ENCODE data around the gene RUSF1. TPM values are rescaled to one million over a fixed set of nuclear protein-coding genes. Genes with fewer than 3 reads are reported as not detected.

RUSF1 gene
- total and polyA plus RNA-seq, 2 donors (not counting 1 experiment from before 2014, with no cell fraction given) = 23.1 to 41.8 TPM

- peaks cover 16% of the 10 kb centered on the region for H3K36me3 ChIP-seq (ENCODE audit: control insufficient read depth, insufficient read depth, low read length)
- H3K4me2 ChIP-seq (ENCODE audit: extremely low read depth, insufficient read depth, low read length) = no peak overlapping the region
- H3K27ac ChIP-seq (ENCODE audit: insufficient read depth, low read length) = no peak overlapping the region
- TF ChIP-seq EZH2 (IDR thresholded peaks at IDR 0.05; ENCODE audit: low read length, missing control alignments) (no peak), CTCF (conservative IDR thresholded peaks at IDR 0.05 in 1 of 2, IDR thresholded peaks at IDR 0.05 in 1 of 2; ENCODE audit: low read depth in 1 of 2, low read length in 2 of 2) (no peak)
- DNase-seq (ENCODE audit: low read depth in 2 of 2) = no peak
- no peak overlapping the region for H2AFZ ChIP-seq (ENCODE audit: low read length)
- H4K20me1 ChIP-seq (ENCODE audit: control insufficient read depth, extremely low read depth, insufficient read depth, low read length) = no peaks in the 10 kb centered on the region
- H3K4me1 ChIP-seq (ENCODE audit: control insufficient read depth, extremely low read depth, insufficient read depth, low read length) = peaks cover 8% of the 10 kb centered on the region
- no peaks in the 10 kb centered on the region for H3K27me3 ChIP-seq (ENCODE audit: control insufficient read depth, insufficient read depth, low read length)
- peaks cover 21% of the 10 kb centered on the region for H3K79me2 ChIP-seq (ENCODE audit: control insufficient read depth, insufficient read depth, low read length)
- H3K9me3 ChIP-seq (ENCODE audit: control insufficient read depth, insufficient read depth, low read depth, low read length) = no peaks in the 10 kb centered on the region
- H3K9ac ChIP-seq (ENCODE audit: insufficient read depth, low read length) = no peak overlapping the region
- no peak overlapping the region for H3K4me3 ChIP-seq (replicated peaks in 1 of 4; ENCODE audit: control extremely low read depth in 1 of 4, insufficient read depth in 1 of 4, low read depth in 3 of 4, low read length in 4 of 4)
Measured at GRCh38 chr16:31461201-31461920, 46.8 kb downstream of the RUSF1 start.

GRCh38 chr16:31460582-31461002, 47.6 kb downstream of the RUSF1 start:
- peak; percentile 50 to 73 for DNase-seq (ENCODE audit: low read depth in 2 of 2)
- Histone ChIP-seq H2AFZ (ENCODE audit: low read length) (no peak overlapping the region), H4K20me1 (ENCODE audit: control insufficient read depth, extremely low read depth, insufficient read depth, low read length) (no peaks in the 10 kb centered on the region), H3K27ac (ENCODE audit: insufficient read depth, low read length) (peak overlapping the region; percentile 100), H3K27me3 (ENCODE audit: control insufficient read depth, insufficient read depth, low read length) (no peaks in the 10 kb centered on the region), H3K36me3 (ENCODE audit: control insufficient read depth, insufficient read depth, low read length) (peaks cover 14% of the 10 kb centered on the region), H3K4me1 (ENCODE audit: control insufficient read depth, extremely low read depth, insufficient read depth, low read length) (peaks cover 8% of the 10 kb centered on the region), H3K79me2 (ENCODE audit: control insufficient read depth, insufficient read depth, low read length) (peaks cover 27% of the 10 kb centered on the region), H3K4me3 (replicated peaks in 1 of 4; ENCODE audit: control extremely low read depth in 1 of 4, insufficient read depth in 1 of 4, low read depth in 3 of 4, low read length in 4 of 4) (peak overlapping the region; percentile 42 to 80 (median 62)), H3K9me3 (ENCODE audit: control insufficient read depth, insufficient read depth, low read depth, low read length) (no peaks in the 10 kb centered on the region), H3K4me2 (ENCODE audit: extremely low read depth, insufficient read depth, low read length) (peak overlapping the region; percentile 74), H3K9ac (ENCODE audit: insufficient read depth, low read length) (no peak overlapping the region)
- TF ChIP-seq EZH2 (IDR thresholded peaks at IDR 0.05; ENCODE audit: low read length, missing control alignments) (no peak), CTCF (conservative IDR thresholded peaks at IDR 0.05 in 1 of 2, IDR thresholded peaks at IDR 0.05 in 1 of 2; ENCODE audit: low read depth in 1 of 2, low read length in 2 of 2) (peak; percentile 53 to 80)

- Histone ChIP-seq H3K36me3 (ENCODE audit: control insufficient read depth, insufficient read depth, low read length) (peaks cover 14% of the 10 kb centered on the region), H3K4me1 (ENCODE audit: control insufficient read depth, extremely low read depth, insufficient read depth, low read length) (peaks cover 10% of the 10 kb centered on the region), H2AFZ (ENCODE audit: low read length) (peak overlapping the region; percentile 87), H3K9ac (ENCODE audit: insufficient read depth, low read length) (peak overlapping the region; percentile 100), H3K27me3 (ENCODE audit: control insufficient read depth, insufficient read depth, low read length) (no peaks in the 10 kb centered on the region), H3K79me2 (ENCODE audit: control insufficient read depth, insufficient read depth, low read length) (peaks cover 33% of the 10 kb centered on the region), H3K4me2 (ENCODE audit: extremely low read depth, insufficient read depth, low read length) (peak overlapping the region; percentile 96), H3K27ac (ENCODE audit: insufficient read depth, low read length) (peak overlapping the region; percentile 100), H4K20me1 (ENCODE audit: control insufficient read depth, extremely low read depth, insufficient read depth, low read length) (no peaks in the 10 kb centered on the region), H3K9me3 (ENCODE audit: control insufficient read depth, insufficient read depth, low read depth, low read length) (no peaks in the 10 kb centered on the region), H3K4me3 (replicated peaks in 1 of 4; ENCODE audit: control extremely low read depth in 1 of 4, insufficient read depth in 1 of 4, low read depth in 3 of 4, low read length in 4 of 4) (peak overlapping the region; percentile 86 to 92 (median 88))
- TF ChIP-seq CTCF (conservative IDR thresholded peaks at IDR 0.05 in 1 of 2, IDR thresholded peaks at IDR 0.05 in 1 of 2; ENCODE audit: low read depth in 1 of 2, low read length in 2 of 2) (no peak), EZH2 (IDR thresholded peaks at IDR 0.05; ENCODE audit: low read length, missing control alignments) (no peak)
- DNase-seq (ENCODE audit: low read depth in 2 of 2) = peak; percentile 98 to 99
Measured at GRCh38 chr16:31459687-31460581, 48.3 kb downstream of the RUSF1 start.
